GM23338 (cell line): Measurements from ENCODE around the gene GNRH2. TPM values are rescaled to one million over a fixed set of nuclear protein-coding genes. Genes with fewer than 3 reads are reported as not detected.

Source experiments
- ATAC-seq: fragments of 200-7000 bp; cut with Tn5 transposase; 3 replicates; pipeline ENCODE4 v1.9.1; 2020
- DNase-seq: peaks from one replicate; pipeline ENCODE4 v3.0.0-alpha.2; 2015; ENCODE audit warnings: low spot score
- H2AFZ ChIP-seq: fragments of 200-600 bp; sonication (generic); 2 replicates; pipeline ENCODE4 v1.8.0; 2016; ENCODE audit warnings: antibody characterized with exemption, mild to moderate bottlenecking, moderate library complexity
- H3F3A ChIP-seq: fragments of 200-600 bp; sonication (generic); replicated peaks from 2 replicates; pipeline ENCODE4 v1.8.0; 2017; ENCODE audit warnings: antibody characterized with exemption, mixed run types, low read depth
- H3K27ac ChIP-seq: fragments of 200-600 bp; sonication (generic); 2 replicates; pipeline ENCODE4 v1.6.1; 2016; ENCODE audit warnings: low read depth
- H3K27me3 ChIP-seq: fragments of 200-600 bp; sonication (generic); 2 replicates; pipeline ENCODE4 v1.8.0; 2016; ENCODE audit warnings: mild to moderate bottlenecking, mixed run types, moderate library complexity; ENCODE audit not compliant: insufficient read depth
- H3K36me3 ChIP-seq: fragments of 200-600 bp; sonication (generic); 2 replicates; pipeline ENCODE4 v1.8.0; 2016; ENCODE audit warnings: mild to moderate bottlenecking; ENCODE audit not compliant: insufficient read depth
- H3K4me1 ChIP-seq: fragments of 200-600 bp; sonication (generic); 2 replicates; pipeline ENCODE4 v1.8.0; 2016; ENCODE audit warnings: mild to moderate bottlenecking, moderate library complexity; ENCODE audit not compliant: insufficient read depth
- H3K4me2 ChIP-seq: fragments of 200-600 bp; sonication (generic); 2 replicates; pipeline ENCODE4 v1.7.1; 2017; ENCODE audit warnings: mixed run types
- H3K4me3 ChIP-seq: fragments of 200-600 bp; sonication (generic); 2 replicates; pipeline ENCODE4 v1.6.1; 2016; ENCODE audit warnings: mixed run types
- H3K79me2 ChIP-seq: fragments of 200-600 bp; sonication (generic); replicated peaks from 2 replicates; pipeline ENCODE4 v1.8.0; 2017; ENCODE audit warnings: mild to moderate bottlenecking; ENCODE audit not compliant: insufficient read depth
- H3K9me2 ChIP-seq: fragments of 200-600 bp; sonication (generic); 2 replicates; pipeline ENCODE4 v1.8.0; 2017; ENCODE audit not compliant: insufficient read depth
- H4K20me1 ChIP-seq: fragments of 200-600 bp; sonication (generic); replicated peaks from 2 replicates; pipeline ENCODE4 v1.8.0; 2017; ENCODE audit warnings: mild to moderate bottlenecking; ENCODE audit not compliant: insufficient read depth
- H3K27ac Mint-ChIP-seq: 2 replicates; pipeline ENCODE4 v1.8.0; 2020; ENCODE audit warnings: inconsistent platforms, mild to moderate bottlenecking, moderate library complexity, mixed read lengths
- H3K27me3 Mint-ChIP-seq: 3 replicates; pipeline ENCODE4 v1.8.0; 2022; ENCODE audit warnings: low read depth, mild to moderate bottlenecking, moderate library complexity, mixed read lengths, inconsistent platforms; ENCODE audit not compliant: insufficient read depth, poor library complexity
- H3K36me3 Mint-ChIP-seq: 3 replicates; pipeline ENCODE4 v1.8.0; 2021; ENCODE audit warnings: low read depth, mild to moderate bottlenecking, inconsistent platforms, moderate library complexity, mixed read lengths
- H3K4me1 Mint-ChIP-seq: 3 replicates; pipeline ENCODE4 v1.8.0; 2020; ENCODE audit warnings: mild to moderate bottlenecking, inconsistent platforms, mixed read lengths
- H3K4me3 Mint-ChIP-seq: 3 replicates; pipeline ENCODE4 v1.8.0; 2021; ENCODE audit warnings: moderate library complexity, mild to moderate bottlenecking, inconsistent platforms, mixed read lengths
- H3K9me3 Mint-ChIP-seq: 3 replicates; pipeline ENCODE4 v1.8.0; 2020; ENCODE audit warnings: moderate library complexity, mild to moderate bottlenecking, inconsistent platforms, mixed read lengths
- CREB1 ChIP-seq: fragments of 250-450 bp; sonication (Bioruptor Pico); IDR thresholded peaks from 2 replicates; pipeline ENCODE4 v1.5.0; 2020; ENCODE audit warnings: low read depth, mild to moderate bottlenecking, moderate library complexity
- CTCF ChIP-seq, 2 experiments: fragments of 200-600 bp in 1 of 2; sonication (generic) in 1 of 2; conservative IDR thresholded peaks; 2 replicates each; pipeline versions ENCODE4 v1.5.1 to v1.6.1; 2016 to 2017; ENCODE audit warnings: antibody characterized with exemption in 2 of 2, low read depth in 2 of 2, mild to moderate bottlenecking in 2 of 2, moderate library complexity in 1 of 2
- ETS1 ChIP-seq: IDR thresholded peaks from 2 replicates; pipeline ENCODE4 v1.6.1; 2016; ENCODE audit warnings: antibody characterized with exemption
- EZH2 ChIP-seq: fragments of 200-600 bp; sonication (generic); IDR thresholded peaks from one replicate; pipeline ENCODE4 v1.8.0; 2017; ENCODE audit warnings: antibody characterized with exemption, mild to moderate bottlenecking, low read depth; ENCODE audit not compliant: unreplicated experiment
- EZH2phosphoT487 ChIP-seq: fragments of 200-600 bp; sonication (generic); IDR thresholded peaks from one replicate; pipeline ENCODE4 v1.8.1; 2018; ENCODE audit warnings: antibody characterized with exemption; ENCODE audit not compliant: unreplicated experiment
- JUNB ChIP-seq: IDR thresholded peaks from one replicate; pipeline ENCODE4 v1.6.1; 2016; ENCODE audit warnings: antibody characterized with exemption; ENCODE audit not compliant: unreplicated experiment
- NANOG ChIP-seq: IDR thresholded peaks from 2 replicates; pipeline ENCODE4 v1.6.1; 2016; ENCODE audit warnings: antibody characterized with exemption, borderline replicate concordance
- POLR2AphosphoS5 ChIP-seq: IDR thresholded peaks from 2 replicates; pipeline ENCODE4 v1.6.1; 2016; ENCODE audit warnings: antibody characterized with exemption, low read depth
- REST ChIP-seq: IDR thresholded peaks from one replicate; pipeline ENCODE4 v1.6.1; 2018; ENCODE audit warnings: antibody characterized with exemption; ENCODE audit not compliant: unreplicated experiment
- STAT1 ChIP-seq: IDR thresholded peaks from one replicate; pipeline ENCODE4 v1.6.1; 2016; ENCODE audit warnings: antibody characterized with exemption; ENCODE audit not compliant: unreplicated experiment
- ZNF114 ChIP-seq: fragments of 250-450 bp; sonication (Bioruptor Pico); IDR thresholded peaks from 2 replicates; pipeline ENCODE4 v1.5.0; 2020; ENCODE audit warnings: mild to moderate bottlenecking, moderate library complexity
- ZNF331 ChIP-seq: fragments of 250-450 bp; sonication (Bioruptor Pico); IDR thresholded peaks from 2 replicates; pipeline ENCODE4 v1.5.0; 2020; ENCODE audit warnings: low read depth, mild to moderate bottlenecking, moderate library complexity
- polyA plus RNA-seq: library from polyadenylated mRNA; unstranded; fragments of >200 nt; fragmentation: Nextera tagmentation; extraction: Ambion mirVana; gene quantifications from 2 replicates; pipeline ENCODE4 v1.2.1, GENCODE V29; 2016
- total RNA-seq: library from RNA; depleted of rRNA; stranded (reverse); fragments of >200 nt; shearing (Covaris generic); gene quantifications from 2 replicates; pipeline ENCODE4 v1.2.3, GENCODE V29; 2014

GNRH2 gene
- total and polyA plus RNA-seq, 2 experiments from 2014 or later, result not detected

GRCh38 chr20:3000852-3001523, 42.4 kb upstream of the GNRH2 start:
- Mint-ChIP-seq H3K27ac (no peak overlapping the region; the same call in 1 of the 2 replicates), H3K4me3 (no peak overlapping the region), H3K36me3 (peaks cover 9% of the 10 kb centered on the region; the same call in 2 of the 3 replicates), H3K27me3 (peaks cover 1% of the 10 kb centered on the region), H3K9me3 (no peaks in the 10 kb centered on the region), H3K4me1 (peaks cover 9% of the 10 kb centered on the region)
- H3K4me1 ChIP-seq, result no peaks in the 10 kb centered on the region
- no peak overlapping the region for H2AFZ ChIP-seq
- peaks cover 4% of the 10 kb centered on the region; the same call in 1 of the 2 replicates for H4K20me1 ChIP-seq
- H3K36me3 ChIP-seq, result peaks cover 4% of the 10 kb centered on the region
- H3F3A ChIP-seq, result no peaks in the 10 kb centered on the region
- no peak overlapping the region for H3K4me3 ChIP-seq
- no peak overlapping the region for H3K27ac ChIP-seq
- ATAC-seq (peak; percentile 62), DNase-seq (peak; percentile 63)
- TF ChIP-seq CTCF (conservative IDR thresholded peaks at IDR 0.05; ENCODE audit: low read depth in 2 of 2) (peak; percentile 47 to 52), ETS1 (no peak)
- no peak overlapping the region for H3K4me2 ChIP-seq
- H3K27me3 ChIP-seq, result no peaks in the 10 kb centered on the region
- H3K9me2 ChIP-seq, result no peaks in the 10 kb centered on the region
- no peaks in the 10 kb centered on the region for H3K79me2 ChIP-seq

GRCh38 chr20:3003416-3003815, 40.0 kb upstream of the GNRH2 start:
- Histone ChIP-seq H3K27me3 (no peaks in the 10 kb centered on the region), H3K27ac (no peak overlapping the region), H2AFZ (no peak overlapping the region), H3K4me3 (no peak overlapping the region), H4K20me1 (no peaks in the 10 kb centered on the region), H3K4me1 (no peaks in the 10 kb centered on the region), H3K9me2 (no peaks in the 10 kb centered on the region), H3K79me2 (no peaks in the 10 kb centered on the region), H3K4me2 (no peak overlapping the region), H3K36me3 (peaks cover 23% of the 10 kb centered on the region), H3F3A (no peaks in the 10 kb centered on the region)
- Mint-ChIP-seq H3K27ac (no peak overlapping the region), H3K4me3 (no peak overlapping the region), H3K4me1 (peaks cover 9% of the 10 kb centered on the region), H3K36me3 (peaks cover 24% of the 10 kb centered on the region), H3K27me3 (peaks cover 1% of the 10 kb centered on the region), H3K9me3 (no peaks in the 10 kb centered on the region)
- ATAC-seq (no peak), DNase-seq (no peak)
- TF ChIP-seq ZNF114 (CRISPR knock-in tag) (no peak), JUNB (no peak), ZNF331 (CRISPR knock-in tag) (no peak), EZH2phosphoT487 (no peak), NANOG (no peak), CREB1 (CRISPR knock-in tag) (no peak), REST (no peak), POLR2AphosphoS5 (no peak), ETS1 (no peak), EZH2 (no peak), STAT1 (no peak), CTCF (conservative IDR thresholded peaks at IDR 0.05; ENCODE audit: low read depth in 2 of 2) (no peak)
